HG03045 (cell line): Measurements from ENCODE around the gene ENDOV.

Experiments
- ATAC-seq: cut with Tn5 transposase; IDR thresholded peaks from one replicate; pipeline ENCODE4 v1.9.1; 2021; ENCODE audit warnings: mild to moderate bottlenecking, moderate library complexity; ENCODE audit not compliant: unreplicated experiment

Gene ENDOV

DNA sequence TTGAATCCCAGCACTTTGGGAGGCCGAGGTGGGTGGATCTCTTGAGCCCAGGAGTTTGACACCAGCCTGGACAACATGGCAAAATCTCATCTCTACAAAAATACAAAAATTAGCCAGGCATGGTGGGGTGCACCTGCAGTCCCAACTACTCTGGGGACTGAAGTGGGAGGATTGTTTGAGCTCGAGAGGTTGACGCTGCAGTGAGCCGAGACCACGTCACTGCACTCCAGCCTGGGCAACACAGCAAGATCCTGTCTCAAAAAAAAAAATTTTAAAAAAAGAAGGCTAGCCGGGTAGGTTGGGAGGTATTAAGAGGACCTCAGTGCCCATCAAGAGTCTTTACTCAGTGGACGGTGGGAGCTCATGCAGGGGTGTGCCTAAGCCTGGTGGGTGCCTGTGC, 65.3 kb downstream of the ENDOV start:
- no peak for ATAC-seq

GRCh38 chr17:80481284-80482057, 66.5 kb downstream of the ENDOV start:
- no peak for ATAC-seq

DNA sequence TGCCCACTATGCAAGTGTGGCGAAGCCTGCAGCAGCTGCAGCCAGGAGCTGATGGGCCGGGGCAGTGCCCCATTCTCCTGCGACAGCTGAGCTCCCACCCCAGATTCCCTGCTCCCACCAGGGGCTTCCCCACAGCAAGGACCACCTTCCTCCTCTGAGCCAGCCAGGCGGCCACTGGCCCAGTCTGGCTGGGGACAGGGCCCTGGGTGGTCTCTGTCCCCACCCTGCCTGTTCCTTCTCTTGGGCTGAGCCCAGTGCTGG, 67.0 kb downstream of the ENDOV start:
- no peak for ATAC-seq

- ATAC-seq: no peak
Measured at GRCh38 chr17:80482555-80483308, 67.8 kb downstream of the ENDOV start.

GRCh38 chr17:80485846-80486245, 70.9 kb downstream of the ENDOV start:
- no peak for ATAC-seq

GRCh38 chr17:80486692-80487091, 71.7 kb downstream of the ENDOV start:
- no peak for ATAC-seq

DNA sequence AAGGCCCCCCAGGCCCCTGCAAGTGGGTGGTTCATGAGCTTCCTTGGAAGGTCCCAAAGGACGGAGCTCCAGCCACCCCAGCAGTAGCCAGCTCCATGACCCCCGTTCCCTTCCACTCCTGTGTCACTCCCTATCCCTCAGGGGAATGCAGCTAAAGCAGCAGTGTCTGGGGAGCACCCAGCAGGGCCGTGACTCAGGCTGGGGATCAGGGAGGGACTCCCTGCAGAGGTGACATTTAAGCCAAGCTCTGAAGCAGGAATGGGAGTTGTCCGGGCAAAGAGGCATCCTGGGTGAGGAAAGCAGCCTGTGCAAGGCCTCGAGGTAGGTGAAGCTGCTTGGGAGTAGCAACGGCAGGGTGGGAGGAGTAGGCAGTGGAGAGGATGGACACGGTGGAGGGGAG, 72.5 kb downstream of the ENDOV start:
- no peak for ATAC-seq
